ENCODE results near the gene RALGDS.

GRCh38 chr9:133087429-133088145, 33.5 kb downstream of the RALGDS start:
- TF ChIP-seq POLR2A (IDR thresholded peaks at IDR 0.05; ENCODE audit: low read depth, low read length) (no peak), EZH2 (IDR thresholded peaks at IDR 0.05; ENCODE audit: borderline replicate concordance, low read depth, low read length, severe bottlenecking) (no peak), CTCF (IDR thresholded peaks at IDR 0.05; ENCODE audit: extremely low read depth in 1 of 2, insufficient read depth in 1 of 2, low read depth in 1 of 2, low read length in 2 of 2) (no peak), MAX (IDR thresholded peaks at IDR 0.05; ENCODE audit: insufficient read depth, insufficient read length) (no peak), MYC (IDR thresholded peaks at IDR 0.05; ENCODE audit: low read depth, low read length) (no peak), POLR2AphosphoS5 (IDR thresholded peaks at IDR 0.05; ENCODE audit: insufficient read depth, low read depth, low read length) (no peak), JUN (IDR thresholded peaks at IDR 0.05; ENCODE audit: borderline replicate concordance, insufficient read depth, insufficient read length, low read depth) (no peak), GATA2 (IDR thresholded peaks at IDR 0.05; ENCODE audit: insufficient read depth, insufficient read length, low read depth, low read length) (no peak), FOS (IDR thresholded peaks at IDR 0.05; ENCODE audit: borderline replicate concordance, insufficient read depth, low read length) (no peak)

Measured in endothelial cell of umbilical vein (primary cell).